Endothelial cell of umbilical vein (primary cell): ENCODE data around the gene NRG3.

Experiments
- EZH2 ChIP-seq: IDR thresholded peaks from 2 replicates; pipeline ENCODE4 v1.6.1; 2012; ENCODE audit warnings: borderline replicate concordance, low read depth, mild to moderate bottlenecking, moderate library complexity, low read length, inconsistent platforms; ENCODE audit not compliant: severe bottlenecking
- TF ChIP-seq, protein P1 (sequence below), 2 donors: IDR thresholded peaks; 1 replicate in 1 of 2; 2 replicates in 1 of 2; pipeline ENCODE4 v1.5.1; 2011; ENCODE audit warnings: low read length in 2 of 2, mild to moderate bottlenecking in 2 of 2, moderate library complexity in 2 of 2, control low read depth in 1 of 2, inconsistent platforms in 1 of 2, low read depth in 1 of 2; ENCODE audit not compliant: insufficient read depth in 1 of 2; ENCODE audit errors: extremely low read depth in 1 of 2

- no peak for TF ChIP-seq EZH2
- TF ChIP-seq, protein P1, sequence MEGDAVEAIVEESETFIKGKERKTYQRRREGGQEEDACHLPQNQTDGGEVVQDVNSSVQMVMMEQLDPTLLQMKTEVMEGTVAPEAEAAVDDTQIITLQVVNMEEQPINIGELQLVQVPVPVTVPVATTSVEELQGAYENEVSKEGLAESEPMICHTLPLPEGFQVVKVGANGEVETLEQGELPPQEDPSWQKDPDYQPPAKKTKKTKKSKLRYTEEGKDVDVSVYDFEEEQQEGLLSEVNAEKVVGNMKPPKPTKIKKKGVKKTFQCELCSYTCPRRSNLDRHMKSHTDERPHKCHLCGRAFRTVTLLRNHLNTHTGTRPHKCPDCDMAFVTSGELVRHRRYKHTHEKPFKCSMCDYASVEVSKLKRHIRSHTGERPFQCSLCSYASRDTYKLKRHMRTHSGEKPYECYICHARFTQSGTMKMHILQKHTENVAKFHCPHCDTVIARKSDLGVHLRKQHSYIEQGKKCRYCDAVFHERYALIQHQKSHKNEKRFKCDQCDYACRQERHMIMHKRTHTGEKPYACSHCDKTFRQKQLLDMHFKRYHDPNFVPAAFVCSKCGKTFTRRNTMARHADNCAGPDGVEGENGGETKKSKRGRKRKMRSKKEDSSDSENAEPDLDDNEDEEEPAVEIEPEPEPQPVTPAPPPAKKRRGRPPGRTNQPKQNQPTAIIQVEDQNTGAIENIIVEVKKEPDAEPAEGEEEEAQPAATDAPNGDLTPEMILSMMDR (IDR thresholded peaks at IDR 0.05; ENCODE audit: extremely low read depth in 1 of 2, insufficient read depth in 1 of 2, low read depth in 1 of 2, low read length in 2 of 2): no peak
Measured at GRCh38 chr10:82737549-82737948, 862.6 kb downstream of the NRG3 start.
